A549 (cell line): ENCODE results near the gene NUP210.

Experiments used
- CBX2 ChIP-seq: fragments of 200-600 bp; sonication (generic); IDR thresholded peaks from 2 replicates; pipeline ENCODE4 v1.6.1; 2016; ENCODE audit warnings: low read depth, mild to moderate bottlenecking, borderline replicate concordance
- CTCF ChIP-seq: fragments of >200 bp; sonication (Bioruptor Twin); formaldehyde crosslinking; IDR thresholded peaks from 3 replicates; pipeline ENCODE4 v1.5.1; 2016
- POLR2A ChIP-seq: IDR thresholded peaks from 2 replicates; pipeline ENCODE4 v1.6.1; 2012; ENCODE audit warnings: mild to moderate bottlenecking, low read length

- TF ChIP-seq CTCF (no peak), POLR2A (no peak), CBX2 (no peak)
Measured at GRCh38 chr3:13289771-13290285, 130.3 kb downstream of the NUP210 start.
